ENCODE measurements around the gene MYO15B.
A peak's percentile ranks its signal among the peaks of the same experiment; 100 is the strongest.
"Not testable (repeated sequence)": the region's sequence is repeated elsewhere in the genome, so short reads cannot be mapped to it uniquely, and the experiment has no call there.

MYO15B gene

DNA sequence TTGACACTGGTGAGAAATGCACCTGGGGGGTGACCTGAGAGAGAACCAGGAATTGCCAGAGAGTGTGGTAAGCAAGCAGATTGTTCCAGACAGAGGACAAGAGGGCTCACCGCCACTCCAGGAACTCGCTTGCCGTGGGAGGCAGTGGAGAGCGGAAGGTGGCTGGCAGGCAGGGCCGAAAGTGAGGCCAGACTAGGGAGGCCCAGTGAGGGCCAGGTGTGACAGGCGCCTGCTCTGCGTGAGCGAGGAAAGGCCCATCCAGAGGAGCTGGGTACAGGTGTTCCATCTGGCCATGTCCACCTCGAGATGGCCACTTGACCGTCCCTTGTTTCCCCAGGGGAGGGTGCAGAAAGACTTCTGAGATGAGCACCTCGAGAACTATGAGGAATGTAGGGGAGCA lies 11.9 kb upstream of the MYO15B start:
- no peak for DNase-seq (ENCODE audit: low read depth in 2 of 2)

DNA sequence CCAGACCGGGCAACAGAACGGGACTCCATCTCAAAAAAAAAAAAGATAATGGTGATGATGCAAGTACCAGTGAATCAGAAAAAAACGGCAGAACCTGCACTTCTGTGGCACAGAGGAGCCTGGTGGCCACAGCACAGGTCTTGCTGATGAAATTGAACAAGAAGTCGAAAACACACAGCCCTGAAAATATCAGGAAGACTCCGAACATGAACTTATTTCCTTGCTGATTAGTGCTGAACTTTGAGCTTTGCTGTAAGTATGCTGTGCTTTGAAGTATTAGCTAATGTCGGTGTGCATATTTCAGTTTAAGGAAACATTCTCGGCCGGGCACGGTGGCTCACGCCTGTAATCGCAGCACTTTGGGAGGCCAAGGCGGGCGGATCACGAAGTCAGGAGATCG lies 10.9 kb upstream of the MYO15B start:
- DNase-seq (ENCODE audit: low read depth in 2 of 2) = no peak

DNA sequence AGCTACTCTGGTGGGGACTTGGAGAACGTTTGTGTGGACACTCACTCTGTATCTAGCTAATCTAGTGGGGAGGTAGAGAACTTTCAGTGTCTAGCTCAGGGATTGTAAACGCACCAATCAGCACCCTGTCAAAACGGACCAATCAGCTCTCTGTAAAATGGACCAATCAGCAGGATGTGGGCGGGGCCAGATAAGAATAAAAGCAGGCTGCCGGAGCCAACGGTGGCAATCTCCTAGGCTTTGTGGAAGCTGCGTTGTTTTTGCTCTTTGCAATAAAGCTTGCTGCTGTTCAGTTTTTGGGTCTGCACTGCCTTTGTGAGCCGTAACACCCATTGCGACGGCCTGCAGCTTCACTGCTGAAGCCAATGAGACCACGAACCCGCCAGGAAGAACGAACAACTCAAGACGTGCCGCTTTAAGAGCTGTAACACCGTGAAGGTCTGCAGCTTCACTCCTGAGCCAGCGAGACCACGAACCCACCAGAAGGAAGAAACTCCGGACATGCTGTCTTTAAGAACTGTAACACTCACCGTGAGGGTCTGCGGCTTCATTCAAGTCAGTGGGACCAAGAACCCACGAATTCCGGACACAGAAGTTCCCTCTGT lies 6.4 kb upstream of the MYO15B start:
- peak; percentile 31 to 45 for DNase-seq (ENCODE audit: low read depth in 2 of 2)

DNA sequence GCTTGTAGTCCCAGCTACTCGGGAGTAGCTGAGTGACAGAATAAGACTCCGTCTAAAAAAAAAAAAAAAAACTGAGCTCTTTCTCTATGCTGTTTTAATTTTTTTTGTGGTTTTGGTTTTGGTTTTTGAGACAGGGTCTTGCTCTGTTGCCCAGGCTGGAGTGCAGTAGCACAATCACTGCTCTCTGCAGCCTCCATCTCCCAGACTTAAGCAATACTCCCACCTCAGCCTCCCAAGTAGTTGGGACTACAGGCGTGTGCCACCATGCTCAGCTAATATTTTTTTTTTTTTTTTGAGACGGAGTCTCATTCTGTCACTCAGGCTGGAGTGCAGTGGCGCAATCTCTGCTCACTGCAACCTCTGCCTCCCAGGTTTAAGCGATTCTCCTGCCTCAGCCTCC lies 4.4 kb upstream of the MYO15B start:
- not testable (repeated sequence) for DNase-seq (ENCODE audit: low read depth in 2 of 2)

DNA sequence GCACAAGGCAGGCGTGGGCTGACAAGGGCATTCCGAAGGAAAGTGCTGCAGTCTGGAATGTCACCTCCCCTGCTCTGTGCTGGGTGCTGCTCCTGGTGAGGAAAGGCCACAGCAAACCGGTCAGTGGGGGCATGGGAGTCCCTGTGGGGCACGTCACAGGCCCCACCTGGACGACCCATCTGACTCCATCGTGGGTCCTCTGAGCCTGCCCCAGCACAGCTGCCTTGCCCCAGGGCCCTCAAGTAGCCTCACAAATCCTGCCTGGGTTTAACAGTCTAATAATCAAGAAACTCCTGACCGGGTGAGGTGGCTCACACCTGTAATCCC lies 2.8 kb upstream of the MYO15B start:
- DNase-seq (ENCODE audit: low read depth in 2 of 2) = no peak

DNA sequence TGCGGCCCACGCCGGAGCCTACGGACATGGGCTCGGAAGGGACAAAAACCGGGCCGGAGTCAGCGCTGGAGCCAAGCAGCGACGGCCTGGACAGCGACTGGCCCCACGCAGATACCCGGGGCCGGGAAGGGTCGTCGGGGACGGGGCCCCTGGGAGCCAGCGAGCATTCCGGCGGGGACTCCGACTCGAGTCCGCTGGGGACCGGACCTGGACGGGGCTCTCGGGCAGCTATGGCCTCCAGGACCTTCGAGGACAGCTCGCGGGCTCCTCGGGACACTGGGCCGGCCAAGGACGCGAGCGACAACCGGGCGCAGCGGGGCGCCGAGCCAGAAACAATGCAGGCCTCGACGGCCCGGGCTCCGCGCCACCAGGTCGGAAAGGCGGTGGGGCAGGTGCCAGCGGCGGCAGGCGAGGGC lies 1.0 kb downstream of the MYO15B start:
- peak in 1 of 2 donors; percentile 9 for DNase-seq (ENCODE audit: low read depth in 2 of 2)

DNA sequence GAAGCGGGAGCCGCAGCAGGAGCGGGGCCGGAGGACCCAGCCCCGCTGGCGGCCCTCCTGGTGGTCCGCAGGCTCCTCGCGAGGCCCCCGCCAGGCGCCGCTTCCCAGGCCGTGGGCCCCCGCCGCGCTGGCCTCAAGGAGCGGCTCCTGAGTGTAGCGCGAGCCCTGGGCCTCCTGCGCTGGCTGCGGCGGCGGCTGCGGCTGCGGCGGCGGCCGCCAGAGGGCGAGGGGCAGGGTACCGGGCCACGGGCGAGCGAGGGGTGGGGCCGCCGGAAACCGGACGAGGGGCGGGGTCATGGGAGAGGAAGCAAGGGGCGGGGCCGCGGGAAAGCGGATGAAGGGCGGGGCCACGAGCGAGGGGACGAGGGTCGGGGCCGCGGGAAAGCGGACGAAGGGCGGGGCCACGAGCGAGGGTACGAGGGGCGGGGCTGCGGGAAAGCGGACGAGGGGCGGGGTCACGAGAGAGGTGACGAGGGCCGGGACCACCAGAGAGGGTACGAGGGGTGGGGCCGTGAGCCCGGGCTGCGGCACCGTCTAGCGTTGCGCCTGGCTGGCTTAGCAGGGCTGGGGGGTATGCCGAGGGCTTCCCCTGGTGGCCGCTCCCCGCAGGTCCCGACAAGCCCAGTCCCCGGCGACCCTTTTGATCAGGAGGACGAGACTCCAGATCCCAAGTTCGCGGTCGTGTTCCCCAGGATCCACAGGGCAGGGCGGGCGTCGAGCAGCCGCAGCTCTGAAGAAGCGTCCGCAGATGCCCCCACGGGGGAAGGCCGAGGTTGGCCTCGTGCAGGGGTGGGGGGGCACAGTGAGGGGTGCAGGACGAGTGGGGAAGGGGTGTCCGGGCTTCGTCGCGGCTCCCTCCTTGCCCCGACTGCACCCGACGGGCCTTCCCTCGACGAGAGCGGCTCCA lies 1.7 kb downstream of the MYO15B start:
- peak; percentile 92 to 99 for DNase-seq (ENCODE audit: low read depth in 2 of 2)

DNA sequence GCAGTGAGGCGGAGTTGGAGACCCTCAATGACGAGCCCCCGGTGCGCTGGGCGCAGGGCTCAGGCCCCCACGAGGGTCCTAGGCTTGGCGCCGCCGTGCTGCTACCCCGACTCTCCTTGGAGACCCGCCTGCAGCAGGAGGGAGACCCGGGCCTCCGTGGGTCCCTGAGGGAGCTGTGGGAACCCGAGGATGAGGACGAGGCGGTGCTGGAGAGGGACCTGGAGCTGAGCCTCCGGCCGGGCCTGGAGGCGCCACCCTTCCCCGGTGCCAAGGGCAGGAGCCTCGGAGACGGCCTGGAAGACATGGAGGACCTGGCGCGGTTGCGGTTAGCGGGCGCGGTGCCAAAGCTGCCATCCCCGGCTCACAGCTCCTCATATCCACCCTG lies 2.3 kb downstream of the MYO15B start:
- no peak for DNase-seq (ENCODE audit: low read depth in 2 of 2)

DNA sequence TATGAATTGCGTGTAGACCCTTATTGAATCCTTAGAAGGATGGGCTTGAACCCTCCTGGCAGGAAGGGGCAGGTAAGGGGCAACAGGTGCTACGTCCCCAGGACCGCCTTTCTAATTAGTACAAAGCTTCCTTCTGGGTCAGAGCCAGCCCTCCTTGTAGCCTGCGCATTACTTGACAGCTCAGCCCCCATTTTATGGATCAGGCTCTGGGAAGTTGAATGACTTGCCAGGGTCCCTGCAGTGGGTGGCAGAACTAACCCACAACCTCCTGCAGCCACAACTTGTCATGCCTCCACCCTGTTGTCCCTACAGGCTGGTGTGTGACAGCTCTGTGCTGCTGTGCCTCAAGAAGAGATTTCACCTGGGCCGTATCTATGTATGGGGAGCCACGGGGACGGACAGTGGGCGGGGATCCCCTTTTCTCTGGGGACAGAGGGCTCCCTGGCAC lies 2.7 kb downstream of the MYO15B start:
- no peak for DNase-seq (ENCODE audit: low read depth in 2 of 2)

DNA sequence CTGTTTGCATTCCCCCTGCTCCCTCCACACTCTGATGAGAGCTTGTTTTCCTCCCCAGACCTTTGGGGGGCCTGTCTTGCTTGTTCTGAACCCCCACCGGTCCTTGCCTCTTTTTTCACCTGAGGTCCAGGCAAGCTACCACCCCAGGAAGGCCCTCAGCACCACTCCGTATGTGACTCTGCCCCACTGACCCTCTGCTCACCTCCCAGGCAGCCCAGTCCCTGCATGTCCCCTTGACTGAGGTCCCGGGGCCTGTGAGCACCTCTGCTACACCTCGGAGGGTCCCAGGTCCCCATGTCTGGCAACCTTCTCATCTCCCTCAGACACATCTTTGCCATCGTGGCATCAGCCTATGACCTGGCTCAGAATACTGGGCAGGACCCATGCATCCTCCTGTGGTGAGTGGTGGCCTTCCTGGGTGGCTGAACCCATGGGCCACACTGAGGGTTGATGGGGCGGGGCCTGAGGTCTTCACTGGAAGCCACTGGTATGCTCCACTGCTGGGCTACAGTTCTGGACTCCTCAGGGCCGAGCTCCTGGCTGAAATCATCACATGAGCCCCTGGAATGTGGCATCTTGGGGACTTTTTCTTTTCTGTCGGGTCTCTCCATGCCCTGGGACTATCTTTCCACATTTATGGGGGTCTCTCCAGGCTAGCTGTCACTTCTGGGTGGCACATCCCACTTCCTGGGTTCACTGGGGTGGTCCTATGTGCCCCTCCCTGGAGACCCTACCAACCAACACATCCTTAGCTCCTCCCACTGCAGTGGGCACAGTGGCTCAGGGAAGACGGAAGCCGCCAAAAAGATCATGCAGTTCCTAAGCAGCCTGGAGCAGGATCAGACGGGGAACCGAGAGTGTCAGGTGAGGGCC lies 3.5 kb downstream of the MYO15B start:
- DNase-seq (ENCODE audit: low read depth in 2 of 2) = no peak

DNA sequence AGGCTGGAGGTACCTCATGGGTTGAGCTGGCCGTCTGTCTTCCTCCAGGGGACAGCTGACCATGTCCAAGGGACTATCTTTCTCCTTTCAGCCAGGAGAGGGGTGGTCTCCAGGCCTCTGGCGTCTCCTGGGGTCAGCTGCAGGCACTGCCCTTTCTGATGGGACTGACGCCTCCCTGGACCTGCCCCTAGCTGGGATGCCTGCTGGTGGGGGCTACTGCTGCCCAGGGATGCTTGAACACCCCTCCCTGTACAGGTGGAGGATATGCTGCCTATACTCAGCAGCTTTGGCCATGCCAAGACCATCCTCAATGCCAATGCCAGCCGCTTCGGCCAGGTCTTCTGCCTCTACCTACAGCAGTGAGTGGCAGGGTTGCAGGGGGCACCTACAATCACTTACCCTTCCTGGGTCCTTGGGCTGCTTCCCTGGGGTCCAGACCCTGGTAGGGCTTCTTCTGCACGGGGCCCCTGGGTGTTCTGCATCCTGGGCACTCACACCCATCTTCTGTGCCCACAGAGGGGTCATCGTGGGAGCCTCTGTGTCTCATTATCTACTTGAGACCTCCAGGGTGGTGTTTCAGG lies 4.2 kb downstream of the MYO15B start:
- DNase-seq (ENCODE audit: low read depth in 2 of 2) = no peak

DNA sequence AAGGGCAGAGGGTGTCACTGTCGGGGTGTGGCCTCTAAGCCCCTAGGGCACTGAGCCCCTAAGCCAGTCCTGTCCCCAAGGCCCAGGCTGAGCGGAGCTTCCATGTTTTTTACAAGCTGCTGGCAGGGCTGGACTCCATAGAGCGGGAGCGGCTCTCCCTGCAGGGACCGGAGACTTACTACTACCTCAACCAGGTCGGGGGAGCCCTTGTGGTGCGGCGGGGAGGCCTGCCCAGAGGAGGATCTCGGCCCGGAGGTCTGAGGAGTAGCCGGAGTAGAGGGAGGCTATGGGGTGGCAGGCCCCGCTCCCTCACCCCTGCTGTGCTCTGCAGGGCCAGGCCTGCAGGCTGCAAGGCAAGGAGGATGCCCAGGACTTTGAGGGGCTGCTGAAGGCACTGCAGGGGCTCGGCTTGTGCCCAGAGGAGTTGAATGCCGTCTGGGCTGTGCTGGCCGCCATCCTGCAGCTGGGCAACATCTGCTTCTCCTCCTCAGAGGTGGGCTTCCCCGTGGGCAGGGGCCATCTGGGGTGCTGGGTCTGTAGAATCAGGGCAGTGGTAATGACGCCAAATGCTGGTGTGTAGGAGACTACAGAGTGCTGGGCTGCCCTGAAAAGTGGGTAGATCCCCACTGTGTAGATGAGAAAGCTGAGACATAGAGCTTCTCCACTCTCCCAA lies 4.9 kb downstream of the MYO15B start:
- no peak for DNase-seq (ENCODE audit: low read depth in 2 of 2)

DNA sequence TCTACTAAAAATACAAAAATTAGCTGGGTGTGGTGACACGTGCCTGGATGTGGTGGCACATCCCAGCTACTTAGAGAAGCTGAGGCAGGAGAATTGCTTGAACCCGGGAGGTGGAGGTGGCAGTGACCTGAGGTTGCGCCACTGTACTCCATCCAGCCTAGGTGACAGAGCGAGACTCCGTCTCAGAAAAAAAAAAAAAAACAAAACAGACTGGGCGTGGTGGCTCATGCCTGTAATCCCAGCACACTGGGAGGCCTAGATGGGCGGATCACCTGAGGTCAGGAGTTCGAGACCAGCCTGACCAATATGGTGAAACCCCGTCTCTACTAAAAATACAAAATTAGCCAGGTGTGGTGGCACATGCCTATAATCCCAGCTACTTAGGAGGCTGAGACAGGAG lies 5.8 kb downstream of the MYO15B start:
- DNase-seq (ENCODE audit: low read depth in 2 of 2) = not testable (repeated sequence)

DNA sequence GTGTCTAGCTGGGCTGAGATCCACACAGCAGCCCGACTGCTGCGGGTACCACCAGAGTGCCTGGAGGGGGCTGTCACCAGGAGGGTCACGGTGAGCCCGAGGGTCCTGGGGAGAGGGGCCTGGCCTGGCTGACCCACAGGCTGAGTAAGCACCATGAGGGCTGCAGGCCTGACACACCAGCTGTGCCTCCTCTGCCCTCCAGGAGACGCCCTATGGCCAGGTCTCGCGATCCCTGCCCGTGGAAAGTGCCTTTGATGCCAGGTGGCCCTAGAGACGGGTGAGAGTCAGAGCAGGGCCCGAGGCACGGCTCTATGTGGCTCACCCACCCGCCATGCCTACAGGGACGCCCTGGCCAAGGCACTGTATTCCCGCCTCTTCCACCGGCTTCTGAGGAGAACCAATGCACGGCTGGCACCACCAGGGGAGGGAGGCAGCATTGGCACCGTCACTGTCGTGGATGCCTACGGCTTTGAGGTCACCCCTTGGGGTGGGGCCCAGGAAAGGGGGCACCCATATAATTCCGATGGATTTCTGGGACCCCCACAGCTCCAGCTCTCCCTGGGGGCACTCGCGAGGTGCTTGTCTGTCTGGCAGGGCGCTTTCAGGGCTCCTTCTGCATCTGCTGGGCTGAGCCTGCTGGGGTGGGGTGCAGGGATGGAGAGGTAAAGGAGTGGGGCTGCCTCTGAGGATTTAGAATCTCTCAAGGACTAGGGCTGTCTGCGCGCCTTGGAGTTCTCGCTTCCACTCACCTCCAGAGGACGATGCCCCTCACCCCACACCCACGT lies 7.1 kb downstream of the MYO15B start:
- no peak for DNase-seq (ENCODE audit: low read depth in 2 of 2)

DNA sequence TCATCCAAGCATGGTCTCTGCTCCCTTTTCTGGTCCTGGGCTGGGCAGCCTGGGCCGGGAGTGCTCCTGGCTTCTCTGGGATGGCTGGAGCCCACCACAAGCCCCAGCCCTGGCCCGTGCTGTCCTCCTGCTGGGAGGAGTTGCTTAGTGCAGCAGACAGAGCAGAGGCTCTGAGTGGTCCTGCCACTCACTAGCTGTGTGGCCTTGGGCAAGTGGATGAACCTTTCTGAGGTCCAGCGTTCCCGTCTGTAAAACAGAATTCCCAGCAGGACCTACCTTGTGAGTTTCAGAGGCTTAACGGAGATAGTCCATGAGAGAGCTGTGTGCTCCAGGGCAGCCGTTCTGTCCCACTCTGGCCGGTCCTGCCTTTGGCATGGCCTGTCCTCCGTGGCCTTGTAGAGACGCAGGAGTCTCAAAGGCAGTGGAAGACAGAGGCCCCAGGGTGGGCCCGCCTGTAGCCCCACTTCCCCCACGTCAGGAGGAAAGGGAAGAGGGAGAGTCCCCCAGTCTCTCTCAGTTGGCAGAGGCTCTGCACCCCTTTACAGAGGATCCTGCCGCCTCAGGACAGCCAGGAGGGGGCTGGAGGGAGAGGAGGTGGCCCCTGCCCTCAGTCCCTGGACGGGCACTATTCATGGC lies 7.8 kb downstream of the MYO15B start:
- no peak for DNase-seq (ENCODE audit: low read depth in 2 of 2)

DNA sequence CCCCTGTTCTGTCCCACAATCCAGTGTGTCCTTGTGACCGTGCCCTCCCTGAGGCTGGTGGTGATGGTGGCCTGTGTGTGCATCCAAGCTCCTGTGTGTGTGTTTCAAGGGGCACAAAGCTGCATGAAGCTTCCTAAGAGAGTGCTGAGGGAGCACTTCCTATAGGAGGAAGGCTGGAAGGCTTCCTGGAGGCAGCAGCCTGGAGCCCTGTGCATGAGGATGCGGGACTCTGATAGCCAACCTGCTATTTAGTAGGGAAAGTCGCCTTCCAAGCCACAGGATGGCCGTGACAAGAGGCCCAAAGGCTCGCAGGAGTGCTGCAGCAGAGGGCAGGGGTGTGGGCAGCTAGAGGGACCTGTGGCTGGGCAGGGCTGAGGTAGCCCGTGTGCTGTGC lies 8.3 kb downstream of the MYO15B start:
- DNase-seq (ENCODE audit: low read depth in 2 of 2) = no peak

DNA sequence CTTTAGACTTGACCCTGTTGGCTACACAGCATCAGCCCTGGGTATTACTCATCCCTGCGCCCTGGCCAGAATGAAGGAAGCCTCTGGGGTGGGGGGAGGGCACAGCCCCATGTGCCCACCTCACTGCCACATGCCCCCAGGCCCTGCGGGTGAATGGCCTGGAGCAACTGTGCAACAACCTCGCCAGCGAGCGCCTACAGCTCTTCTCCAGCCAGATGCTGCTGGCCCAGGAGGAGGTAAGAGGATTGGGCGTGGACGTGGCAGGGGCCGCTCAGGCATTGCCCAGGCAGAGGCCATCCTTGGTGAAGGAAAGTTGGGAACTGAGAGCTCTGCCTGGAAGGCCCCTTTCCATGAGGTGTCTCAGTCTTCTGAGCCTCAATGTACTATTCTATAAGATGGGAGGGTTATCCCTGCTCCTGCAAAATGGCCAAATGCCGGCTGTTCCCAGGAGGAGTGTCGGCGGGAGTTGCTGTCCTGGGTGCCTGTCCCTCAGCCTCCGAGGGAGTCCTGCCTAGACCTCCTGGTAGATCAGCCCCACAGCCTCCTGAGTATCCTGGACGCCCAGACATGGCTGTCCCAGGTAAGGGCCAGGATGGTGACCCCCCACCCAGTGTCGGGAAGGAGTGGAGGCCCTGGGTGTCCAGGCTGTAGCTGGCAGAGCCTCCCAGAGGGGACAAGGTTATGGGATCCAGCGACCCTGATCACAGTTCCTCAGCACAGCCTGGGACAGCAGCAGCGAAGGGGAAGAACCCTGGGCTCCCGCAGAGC lies 8.9 kb downstream of the MYO15B start:
- no peak for DNase-seq (ENCODE audit: low read depth in 2 of 2)

DNA sequence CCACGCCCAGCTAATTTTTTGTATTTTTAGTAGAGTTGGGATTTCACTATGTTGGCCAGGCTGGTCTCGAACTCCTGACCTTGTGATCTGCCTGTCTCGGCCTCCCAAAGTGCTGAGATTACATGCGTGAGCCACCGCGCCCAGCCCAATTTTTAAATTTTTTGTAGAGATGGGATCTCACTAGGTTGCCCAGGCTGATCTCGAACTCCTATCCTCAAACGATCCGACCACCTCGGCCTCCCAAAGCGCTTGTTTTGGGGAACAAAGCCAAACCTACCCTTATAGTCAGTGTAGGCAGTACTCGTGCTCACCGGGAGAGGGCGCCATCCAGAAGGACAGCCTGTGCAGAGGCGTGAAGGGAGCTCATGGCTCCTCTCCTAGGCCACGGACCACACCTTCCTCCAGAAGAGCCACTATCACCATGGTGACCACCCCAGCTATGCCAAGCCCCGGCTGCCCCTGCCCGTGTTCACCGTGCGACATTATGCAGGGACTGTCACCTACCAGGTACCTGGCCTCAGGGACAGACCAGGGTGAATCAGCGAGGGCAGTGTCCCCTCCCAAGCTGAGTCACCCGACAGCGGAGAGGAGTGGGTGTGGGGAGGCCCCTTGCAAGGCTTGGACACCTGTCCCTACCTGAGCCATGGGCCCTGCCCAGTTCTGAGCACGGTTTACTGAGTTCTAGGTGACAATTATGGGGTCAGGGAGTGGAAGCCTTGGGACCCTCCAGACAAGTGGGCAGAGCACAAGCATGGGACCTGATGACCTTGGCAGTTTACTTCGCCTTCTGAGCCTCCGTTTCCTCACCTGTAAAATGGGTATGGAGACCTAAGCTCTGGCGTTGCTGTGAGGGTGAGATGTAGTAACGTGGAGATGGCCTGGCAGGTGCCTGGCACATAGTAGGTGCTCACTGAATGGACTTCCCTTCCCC lies 13.7 kb downstream of the MYO15B start:
- DNase-seq (ENCODE audit: low read depth in 2 of 2) = peak; percentile 40 to 58
